Endometrium (tissue), 2 donors: ENCODE data around the gene VIM.
"Not testable (repeated sequence)": the region's sequence is repeated elsewhere in the genome, so short reads cannot be mapped to it uniquely, and the experiment has no call there.

Experiments used
- FAIRE-seq: peaks from 2 replicates; lab custom pipeline; 2012; peaks lifted over from hg19 to GRCh38; lab: Jason Lieb, UNC
- donor health status: control.
- donor health status: control.

VIM gene

GRCh38 chr10:17257466-17258321 lies 29.7 kb downstream of the VIM start:
- peak; percentile 90 for FAIRE-seq

- FAIRE-seq: no peak
Measured at GRCh38 chr10:17262502-17262901, 34.5 kb downstream of the VIM start.

- no peak for FAIRE-seq
Measured at GRCh38 chr10:17263580-17263979, 35.5 kb downstream of the VIM start.

GRCh38 chr10:17265468-17265867 lies 37.4 kb downstream of the VIM start:
- no peak for FAIRE-seq

- not testable (repeated sequence) for FAIRE-seq
Measured at GRCh38 chr10:17266549-17266948, 38.5 kb downstream of the VIM start.

- FAIRE-seq: no peak
Measured at GRCh38 chr10:17272648-17273047, 44.6 kb downstream of the VIM start.

- FAIRE-seq: no peak
Measured at GRCh38 chr10:17273403-17273802, 45.4 kb downstream of the VIM start.

- no peak for FAIRE-seq
Measured at GRCh38 chr10:17276756-17277424, 48.8 kb downstream of the VIM start.

- no peak for FAIRE-seq
Measured at GRCh38 chr10:17278607-17279240, 50.7 kb downstream of the VIM start.

GRCh38 chr10:17282311-17282710 lies 54.3 kb downstream of the VIM start:
- no peak for FAIRE-seq

GRCh38 chr10:17286562-17287550 lies 58.8 kb downstream of the VIM start:
- FAIRE-seq: no peak
